Measurements from ENCODE around the gene NGEF.

DNA sequence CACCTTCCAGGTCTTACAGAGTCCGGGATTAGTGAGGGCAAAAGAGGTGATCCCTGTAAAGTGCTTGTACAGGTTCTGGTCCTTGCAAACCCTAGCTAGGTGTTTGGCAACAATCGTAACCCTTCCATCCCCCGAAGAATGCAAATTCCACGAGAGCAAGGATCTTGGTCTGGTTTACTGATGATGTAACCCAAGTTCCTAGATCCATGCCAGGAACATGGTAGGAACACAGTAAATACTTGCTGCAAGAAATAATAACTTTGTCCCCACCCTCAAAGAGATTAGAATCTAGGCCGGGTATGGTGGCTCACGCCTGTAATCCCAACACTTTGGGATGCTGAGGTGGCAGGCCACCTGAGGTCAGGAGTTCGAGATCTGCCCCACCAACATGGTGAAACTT is 12.7 kb upstream of the NGEF start:
- TF ChIP-seq, protein P1, sequence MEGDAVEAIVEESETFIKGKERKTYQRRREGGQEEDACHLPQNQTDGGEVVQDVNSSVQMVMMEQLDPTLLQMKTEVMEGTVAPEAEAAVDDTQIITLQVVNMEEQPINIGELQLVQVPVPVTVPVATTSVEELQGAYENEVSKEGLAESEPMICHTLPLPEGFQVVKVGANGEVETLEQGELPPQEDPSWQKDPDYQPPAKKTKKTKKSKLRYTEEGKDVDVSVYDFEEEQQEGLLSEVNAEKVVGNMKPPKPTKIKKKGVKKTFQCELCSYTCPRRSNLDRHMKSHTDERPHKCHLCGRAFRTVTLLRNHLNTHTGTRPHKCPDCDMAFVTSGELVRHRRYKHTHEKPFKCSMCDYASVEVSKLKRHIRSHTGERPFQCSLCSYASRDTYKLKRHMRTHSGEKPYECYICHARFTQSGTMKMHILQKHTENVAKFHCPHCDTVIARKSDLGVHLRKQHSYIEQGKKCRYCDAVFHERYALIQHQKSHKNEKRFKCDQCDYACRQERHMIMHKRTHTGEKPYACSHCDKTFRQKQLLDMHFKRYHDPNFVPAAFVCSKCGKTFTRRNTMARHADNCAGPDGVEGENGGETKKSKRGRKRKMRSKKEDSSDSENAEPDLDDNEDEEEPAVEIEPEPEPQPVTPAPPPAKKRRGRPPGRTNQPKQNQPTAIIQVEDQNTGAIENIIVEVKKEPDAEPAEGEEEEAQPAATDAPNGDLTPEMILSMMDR (IDR thresholded peaks at IDR 0.05; ENCODE audit: borderline replicate concordance, extremely low read depth, low read length, poor library complexity, severe bottlenecking): no peak
- TF ChIP-seq EZH2 (IDR thresholded peaks at IDR 0.05; ENCODE audit: borderline replicate concordance, low read depth, low read length, severe bottlenecking): no peak
